Measurements from ENCODE around the gene ATG2B.

ATG2B gene

DNA sequence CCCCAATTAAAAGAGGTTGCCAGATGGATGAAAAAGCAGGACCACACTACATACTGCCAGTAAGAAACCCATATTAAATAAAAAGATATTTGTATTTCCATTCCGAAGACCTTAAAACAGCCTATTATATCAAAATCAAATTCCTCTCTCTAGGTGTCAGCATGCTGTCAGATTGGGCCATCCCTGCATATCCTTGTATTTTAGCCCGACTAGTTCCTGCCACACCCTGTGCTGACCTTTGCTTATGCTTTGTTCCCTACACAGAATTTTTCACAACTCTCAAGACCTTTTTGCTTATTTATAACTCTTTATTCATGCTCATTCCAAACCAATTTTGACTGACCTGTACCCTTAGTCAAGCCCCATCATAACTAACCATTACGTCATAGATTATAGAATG, 13.0 kb upstream of the ATG2B start:
- Histone ChIP-seq H3K4me1 (ENCODE audit: low read length) (peaks cover 9% of the 10 kb centered on the region), H3K9me3 (ENCODE audit: insufficient read depth, low read length) (no peaks in the 10 kb centered on the region), H3K4me3 (ENCODE audit: low read length) (no peak overlapping the region), H3K27ac (ENCODE audit: low read length) (no peak overlapping the region), H2AFZ (ENCODE audit: low read depth, low read length) (no peak overlapping the region), H3K79me2 (ENCODE audit: low read length) (peaks cover 7% of the 10 kb centered on the region; the same call in 1 of the 2 replicates), H4K20me1 (ENCODE audit: insufficient read depth, low read length) (no peaks in the 10 kb centered on the region), H3K4me2 (ENCODE audit: low read length) (no peak overlapping the region), H3K36me3 (replicated peaks; ENCODE audit: low read depth, low read length) (no peaks in the 10 kb centered on the region), H3K9ac (ENCODE audit: low read length) (no peak overlapping the region), H3K27me3 (ENCODE audit: low read depth, low read length) (no peaks in the 10 kb centered on the region)
- no peak for TF ChIP-seq EZH2phosphoT487 (IDR thresholded peaks at IDR 0.05; ENCODE audit: low read depth)
- TF ChIP-seq, protein P1, sequence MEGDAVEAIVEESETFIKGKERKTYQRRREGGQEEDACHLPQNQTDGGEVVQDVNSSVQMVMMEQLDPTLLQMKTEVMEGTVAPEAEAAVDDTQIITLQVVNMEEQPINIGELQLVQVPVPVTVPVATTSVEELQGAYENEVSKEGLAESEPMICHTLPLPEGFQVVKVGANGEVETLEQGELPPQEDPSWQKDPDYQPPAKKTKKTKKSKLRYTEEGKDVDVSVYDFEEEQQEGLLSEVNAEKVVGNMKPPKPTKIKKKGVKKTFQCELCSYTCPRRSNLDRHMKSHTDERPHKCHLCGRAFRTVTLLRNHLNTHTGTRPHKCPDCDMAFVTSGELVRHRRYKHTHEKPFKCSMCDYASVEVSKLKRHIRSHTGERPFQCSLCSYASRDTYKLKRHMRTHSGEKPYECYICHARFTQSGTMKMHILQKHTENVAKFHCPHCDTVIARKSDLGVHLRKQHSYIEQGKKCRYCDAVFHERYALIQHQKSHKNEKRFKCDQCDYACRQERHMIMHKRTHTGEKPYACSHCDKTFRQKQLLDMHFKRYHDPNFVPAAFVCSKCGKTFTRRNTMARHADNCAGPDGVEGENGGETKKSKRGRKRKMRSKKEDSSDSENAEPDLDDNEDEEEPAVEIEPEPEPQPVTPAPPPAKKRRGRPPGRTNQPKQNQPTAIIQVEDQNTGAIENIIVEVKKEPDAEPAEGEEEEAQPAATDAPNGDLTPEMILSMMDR (IDR thresholded peaks at IDR 0.05; ENCODE audit: low read depth, low read length) = no peak

- 0 out of 2 replicates have a peak, but pooled peaks cover 1% of the 10 kb centered on the region for H4K20me1 ChIP-seq (ENCODE audit: insufficient read depth, low read length)
- no peak overlapping the region for H2AFZ ChIP-seq (ENCODE audit: low read depth, low read length)
- H3K4me3 ChIP-seq (ENCODE audit: low read length) = no peak overlapping the region
- H3K27ac ChIP-seq (ENCODE audit: low read length) = no peak overlapping the region
- H3K9me3 ChIP-seq (ENCODE audit: insufficient read depth, low read length) = no peaks in the 10 kb centered on the region
- no peaks in the 10 kb centered on the region for H3K27me3 ChIP-seq (ENCODE audit: low read depth, low read length)
- no peaks in the 10 kb centered on the region for H3K36me3 ChIP-seq (replicated peaks; ENCODE audit: low read depth, low read length)
- TF ChIP-seq, protein P1 (IDR thresholded peaks at IDR 0.05; ENCODE audit: low read depth, low read length) = no peak
- TF ChIP-seq EZH2phosphoT487 (IDR thresholded peaks at IDR 0.05; ENCODE audit: low read depth) = no peak
- no peaks in the 10 kb centered on the region for H3K4me1 ChIP-seq (ENCODE audit: low read length)
- H3K79me2 ChIP-seq (ENCODE audit: low read length) = peaks cover 10% of the 10 kb centered on the region
- H3K4me2 ChIP-seq (ENCODE audit: low read length) = no peak overlapping the region
- no peak overlapping the region for H3K9ac ChIP-seq (ENCODE audit: low read length)
Observed at GRCh38 chr14:96373538-96373937, 10.4 kb upstream of the ATG2B start.

GRCh38 chr14:96370528-96370927, 7.4 kb upstream of the ATG2B start:
- peaks cover 12% of the 10 kb centered on the region for H3K79me2 ChIP-seq (ENCODE audit: low read length)
- 0 out of 2 replicates have a peak, but pooled peaks cover 3% of the 10 kb centered on the region for H4K20me1 ChIP-seq (ENCODE audit: insufficient read depth, low read length)

DNA sequence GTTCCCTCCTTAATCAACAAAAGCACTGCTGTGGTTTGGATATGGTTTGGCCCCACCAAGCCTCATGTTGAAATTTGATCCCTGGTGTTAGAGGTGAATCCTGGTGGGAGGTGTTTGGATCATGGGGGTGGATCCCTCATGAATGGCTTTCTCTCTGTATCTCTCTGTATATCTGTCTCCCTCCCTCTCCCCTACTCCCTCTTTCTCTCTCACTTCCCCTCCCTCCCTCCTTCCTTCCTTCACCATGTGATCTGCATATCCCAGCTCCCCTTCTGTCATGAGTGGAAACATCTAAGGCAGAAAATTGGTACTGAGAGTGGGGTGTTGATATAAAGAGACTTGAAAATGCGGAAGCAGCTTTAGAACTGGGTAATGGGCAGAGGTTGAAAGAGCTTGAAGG, 5.4 kb upstream of the ATG2B start:
- Histone ChIP-seq H3K9me3 (ENCODE audit: insufficient read depth, low read length) (no peaks in the 10 kb centered on the region), H4K20me1 (ENCODE audit: insufficient read depth, low read length) (0 out of 2 replicates have a peak, but pooled peaks cover 3% of the 10 kb centered on the region), H3K79me2 (ENCODE audit: low read length) (peaks cover 28% of the 10 kb centered on the region), H3K36me3 (replicated peaks; ENCODE audit: low read depth, low read length) (no peaks in the 10 kb centered on the region), H3K9ac (ENCODE audit: low read length) (no peak overlapping the region), H3K4me3 (ENCODE audit: low read length) (no peak overlapping the region), H3K4me2 (ENCODE audit: low read length) (no peak overlapping the region), H3K27me3 (ENCODE audit: low read depth, low read length) (no peaks in the 10 kb centered on the region), H2AFZ (ENCODE audit: low read depth, low read length) (no peak overlapping the region), H3K27ac (ENCODE audit: low read length) (no peak overlapping the region), H3K4me1 (ENCODE audit: low read length) (peaks cover 8% of the 10 kb centered on the region)
- TF ChIP-seq, protein P1 (IDR thresholded peaks at IDR 0.05; ENCODE audit: low read depth, low read length) = no peak
- no peak for TF ChIP-seq EZH2phosphoT487 (IDR thresholded peaks at IDR 0.05; ENCODE audit: low read depth)

More at GRCh38 chr14:96370528-96370927, 7.4 kb upstream of the ATG2B start:
- no peaks in the 10 kb centered on the region for H3K4me1 ChIP-seq (ENCODE audit: low read length)
- H3K27me3 ChIP-seq (ENCODE audit: low read depth, low read length) = no peaks in the 10 kb centered on the region
- H3K9ac ChIP-seq (ENCODE audit: low read length) = no peak overlapping the region
- TF ChIP-seq, protein P1 (IDR thresholded peaks at IDR 0.05; ENCODE audit: low read depth, low read length) = no peak
- TF ChIP-seq EZH2phosphoT487 (IDR thresholded peaks at IDR 0.05; ENCODE audit: low read depth) = no peak
- H3K4me2 ChIP-seq (ENCODE audit: low read length) = no peak overlapping the region
- H3K4me3 ChIP-seq (ENCODE audit: low read length) = no peak overlapping the region
- H3K9me3 ChIP-seq (ENCODE audit: insufficient read depth, low read length) = no peaks in the 10 kb centered on the region
- H3K27ac ChIP-seq (ENCODE audit: low read length) = no peak overlapping the region
- no peak overlapping the region for H2AFZ ChIP-seq (ENCODE audit: low read depth, low read length)
- no peaks in the 10 kb centered on the region for H3K36me3 ChIP-seq (replicated peaks; ENCODE audit: low read depth, low read length)
